IMR-90 (cell line): ENCODE measurements around the gene TMEM114. TPM values are rescaled to one million over a fixed set of nuclear protein-coding genes. Genes with fewer than 3 reads are reported as not detected.

ENCODE experiments used
- ATAC-seq: fragments of 200-7000 bp; cut with Tn5 transposase; 2 replicates; pipeline ENCODE4 v1.9.1; 2020; ENCODE audit warnings: low read depth, mild to moderate bottlenecking, moderate library complexity
- BruUV-seq: library from RNA; stranded (reverse); fragments of 400-500 nt; replicated peaks from 2 replicates; lab custom pipeline; 2021; lab: Mats Ljungman, UMichigan
- CTCF ChIA-PET: fragments of 300-600 bp; formaldehyde crosslinking; extraction: SDS; loops from one replicate; lab custom pipeline; 2021; ENCODE audit warnings: antibody characterized with exemption; lab: Yijun Ruan, JAX
- POLR2A ChIA-PET: fragments of 300-600 bp; sonication (Branson Sonifier 250); formaldehyde crosslinking; loops from one replicate; lab custom pipeline; 2022; ENCODE audit warnings: antibody characterized with exemption; ENCODE audit not compliant: unreplicated experiment; lab: Charles Lee
- DNase-seq: peaks from one replicate; pipeline ENCODE4 v3.0.0; 2013
- H2AFZ ChIP-seq: replicated peaks from 2 replicates; pipeline ENCODE3; 2013; ENCODE audit warnings: low read length, mild to moderate bottlenecking; ENCODE audit not compliant: poor library complexity
- H2AK5ac ChIP-seq: 2 replicates; pipeline ENCODE4 v1.6.1; 2013; ENCODE audit warnings: low read depth, low read length, inconsistent platforms
- H2AK9ac ChIP-seq: replicated peaks from 2 replicates; pipeline ENCODE3; 2013; ENCODE audit warnings: mild to moderate bottlenecking, low read depth, low read length, moderate library complexity; ENCODE audit not compliant: poor library complexity
- H2BK120ac ChIP-seq: 2 replicates; pipeline ENCODE4 v1.6.1; 2013; ENCODE audit warnings: low read depth, low read length, inconsistent platforms
- H2BK15ac ChIP-seq: 3 replicates; pipeline ENCODE4 v1.6.1; 2013; ENCODE audit warnings: low read depth, low read length, inconsistent platforms
- H2BK20ac ChIP-seq: 2 replicates; pipeline ENCODE4 v1.6.1; 2013; ENCODE audit warnings: low read depth, mild to moderate bottlenecking, inconsistent platforms, low read length, moderate library complexity
- H2BK5ac ChIP-seq: 2 replicates; pipeline ENCODE4 v1.6.1; 2013; ENCODE audit warnings: mild to moderate bottlenecking, low read depth, low read length, inconsistent platforms; ENCODE audit not compliant: poor library complexity, severe bottlenecking
- H3K14ac ChIP-seq: replicated peaks from 2 replicates; pipeline ENCODE4 v1.6.1; 2013; ENCODE audit warnings: low read depth, low read length, inconsistent platforms
- H3K18ac ChIP-seq: 2 replicates; pipeline ENCODE4 v1.6.1; 2013; ENCODE audit warnings: low read depth, low read length, control low read depth
- H3K23ac ChIP-seq: 2 replicates; pipeline ENCODE4 v1.6.1; 2013; ENCODE audit warnings: low read depth, low read length, inconsistent platforms
- H3K27ac ChIP-seq: 2 replicates; pipeline ENCODE4 v1.5.1; 2013; ENCODE audit warnings: mild to moderate bottlenecking, control low read depth, low read length; ENCODE audit not compliant: insufficient read depth
- H3K27me3 ChIP-seq: 2 replicates; pipeline ENCODE4 v1.6.1; 2013; ENCODE audit warnings: low read length; ENCODE audit not compliant: control insufficient read depth, insufficient read depth
- H3K36me3 ChIP-seq: 2 replicates; pipeline ENCODE4 v1.6.1; 2013; ENCODE audit warnings: low read length, mixed read lengths; ENCODE audit not compliant: control insufficient read depth, insufficient read depth
- H3K4ac ChIP-seq: 2 replicates; pipeline ENCODE4 v1.6.1; 2013; ENCODE audit warnings: low read depth, low read length, inconsistent platforms
- H3K4me1 ChIP-seq: 2 replicates; pipeline ENCODE4 v1.6.1; 2013; ENCODE audit warnings: low read length, mixed read lengths; ENCODE audit not compliant: control insufficient read depth, insufficient read depth
- H3K4me2 ChIP-seq: 2 replicates; pipeline ENCODE4 v1.6.1; 2013; ENCODE audit warnings: low read depth, mild to moderate bottlenecking, control low read depth, low read length, moderate library complexity
- H3K4me3 ChIP-seq: 2 replicates; pipeline ENCODE4 v1.5.1; 2013; ENCODE audit warnings: low read depth, mild to moderate bottlenecking, control low read depth, low read length, moderate library complexity; ENCODE audit not compliant: insufficient read depth
- H3K56ac ChIP-seq: 2 replicates; pipeline ENCODE4 v1.6.1; 2013; ENCODE audit warnings: low read length, inconsistent platforms; ENCODE audit not compliant: insufficient read depth; ENCODE audit errors: extremely low read depth
- H3K79me1 ChIP-seq, 2 experiments: 2 replicates each; pipeline ENCODE4 v1.6.1; 2013; ENCODE audit warnings: low read length in 2 of 2, inconsistent platforms in 1 of 2, low read depth in 1 of 2
- H3K9ac ChIP-seq: 2 replicates; pipeline ENCODE4 v1.6.1; 2013; ENCODE audit warnings: low read depth, low read length, control low read depth
- H3K9me1 ChIP-seq: 2 replicates; pipeline ENCODE4 v1.6.1; 2013; ENCODE audit warnings: low read length, inconsistent platforms; ENCODE audit not compliant: insufficient read depth
- H3K9me3 ChIP-seq: 2 replicates; pipeline ENCODE4 v1.6.1; 2013; ENCODE audit warnings: low read length; ENCODE audit not compliant: control insufficient read depth, insufficient read depth
- H4K20me1 ChIP-seq: 2 replicates; pipeline ENCODE4 v1.6.1; 2013; ENCODE audit warnings: low read length, inconsistent platforms; ENCODE audit not compliant: insufficient read depth
- H4K5ac ChIP-seq: 2 replicates; pipeline ENCODE4 v1.6.1; 2013; ENCODE audit warnings: mild to moderate bottlenecking, low read depth, low read length, control low read depth
- H4K8ac ChIP-seq, 2 experiments: 2 replicates each; pipeline ENCODE4 v1.6.1; 2013; ENCODE audit warnings: low read depth in 2 of 2, low read length in 2 of 2, control low read depth in 1 of 2, inconsistent platforms in 1 of 2
- H4K91ac ChIP-seq: 2 replicates; pipeline ENCODE4 v1.6.1; 2013; ENCODE audit warnings: low read depth, low read length, inconsistent platforms; ENCODE audit not compliant: insufficient read depth
- CEBPB ChIP-seq: IDR thresholded peaks from 2 replicates; pipeline ENCODE4 v1.6.1; 2012; ENCODE audit warnings: low read depth, low read length, improper control_type of control experiment
- POLR2A ChIP-seq: IDR thresholded peaks from 2 replicates; pipeline ENCODE4 v1.6.1; 2012; ENCODE audit warnings: mild to moderate bottlenecking, low read depth, low read length
- RFX5 ChIP-seq: IDR thresholded peaks from 2 replicates; pipeline ENCODE4 v1.8.0; 2012; ENCODE audit warnings: low read depth, mild to moderate bottlenecking, low read length, moderate library complexity
- WGBS, 2 experiments: methylation state at CpG; one replicate each; pipeline versions ENCODE4 v1.1.5 to v1.1.7; 2013; ENCODE audit warnings: missing lambda C conversion rate in 2 of 2; ENCODE audit not compliant: insufficient read length in 1 of 2; ENCODE audit errors: extremely low coverage in 2 of 2; 5-methylcytosine and 5-hydroxymethylcytosine counted together
- dilution Hi-C: fragments of 300-500 bp; cut with HindIII; formaldehyde crosslinking; loops from one replicate; pipeline ENCODE4 v1.14.3; 2018; ENCODE audit warnings: low sequenced_read_pairs; ENCODE audit not compliant: unreplicated experiment
- in situ Hi-C: fragments of 300-500 bp; cut with MboI; formaldehyde crosslinking; loops from 3 replicates; pipeline ENCODE4 v1.14.3; 2019; ENCODE audit warnings: low sequenced_read_pairs, inconsistent platforms, mixed read lengths
- intact Hi-C: fragments of 100-400 bp; cut with micrococcal nuclease; formaldehyde crosslinking; loops from 2 replicates; pipeline ENCODE4 v1.10.0; 2022
- polyA plus RNA-seq, 3 experiments: library from polyadenylated mRNA; depleted of rRNA; stranded (reverse); fragments of >200 nt; gene quantifications; 2 replicates each; pipeline ENCODE4 v1.2.3, GENCODE V29; 2012; ENCODE audit warnings: low replicate concordance in 1 of 3
- total RNA-seq: library from RNA; depleted of rRNA; stranded (reverse); fragments of >200 nt; gene quantifications from 2 replicates; pipeline ENCODE4 v1.2.3, GENCODE V29; 2012

TMEM114 gene
- total and polyA plus RNA-seq, 2 of the 4 experiments (the other 2 are of a cell fraction), result not detected

GRCh38 chr16:8596581-8596980 lies 6.3 kb upstream of the TMEM114 start:
- H3K4me2 ChIP-seq, result no peak overlapping the region
- H4K91ac ChIP-seq, result no peak overlapping the region
- no peak overlapping the region for H2BK15ac ChIP-seq
- H3K4me3 ChIP-seq, result no peak overlapping the region
- 50% methylated on average over 1 of the region's 1 CpG; no CpG with 5 or more reads in 1 of the 2 experiments for WGBS, 2 experiments
- ChIA-PET POLR2A (no interaction called here), CTCF (no interaction called here)
- intact Hi-C loops, result no loop called here
- in situ Hi-C loops, result no loop called here
- H4K5ac ChIP-seq, result no peak overlapping the region
- dilution Hi-C loops, result no loop called here
- no peak overlapping the region for H2BK120ac ChIP-seq
- DNase-seq (no peak), ATAC-seq (no peak)
- H3K9ac ChIP-seq, result no peak overlapping the region
- H3K23ac ChIP-seq, result no peak overlapping the region
- H3K9me1 ChIP-seq, result no peaks in the 10 kb centered on the region
- H3K18ac ChIP-seq, result no peak overlapping the region
- H2AK9ac ChIP-seq, result no peak overlapping the region
- no peak overlapping the region for H3K27ac ChIP-seq
- H4K8ac ChIP-seq, result no peak overlapping the region
- no peak overlapping the region for H3K4ac ChIP-seq
- H3K9me3 ChIP-seq, result no peaks in the 10 kb centered on the region; the same call in 1 of the 2 replicates
- H3K79me1 ChIP-seq, result no peaks in the 10 kb centered on the region
- H3K56ac ChIP-seq, result no peak overlapping the region
- no peaks in the 10 kb centered on the region for H4K20me1 ChIP-seq
- no TSS peak for BruUV-seq
- H2AK5ac ChIP-seq, result no peak overlapping the region
- no peaks in the 10 kb centered on the region; the same call in none of the 2 replicates for H3K27me3 ChIP-seq
- no peaks in the 10 kb centered on the region for H3K36me3 ChIP-seq
- no peak overlapping the region for H2AFZ ChIP-seq
- H2BK20ac ChIP-seq, result no peak overlapping the region
- H3K4me1 ChIP-seq, result no peaks in the 10 kb centered on the region
- TF ChIP-seq POLR2A (no peak), CEBPB (no peak), RFX5 (no peak)
- no peak overlapping the region for H2BK5ac ChIP-seq
- no peak overlapping the region for H3K14ac ChIP-seq
